NK-92 treated with Interleukin-12 subunit alpha and Interleukin-12 subunit beta, amount 100 ng/mL, for 24 hours (cell line): Measurements from ENCODE around the gene KRTAP5-1.
"Not testable (repeated sequence)": the region's sequence is repeated elsewhere in the genome, so short reads cannot be mapped to it uniquely, and the experiment has no call there.

ENCODE experiments used
- DNase-seq: peaks from one replicate; lab custom pipeline; 2025; lab: John Stamatoyannopoulos, UW

KRTAP5-1 gene

GRCh38 chr11:1584661-1585370, at the start of gene KRTAP5-1:
KRTAP5-1 (minus strand) TSS chr11:1585283; CDS start chr11:1585249, 34 bp downstream.
- DNase-seq = not testable (repeated sequence)

GRCh38 chr11:1633864-1634263, 48.8 kb upstream of the KRTAP5-1 start:
- no peak for DNase-seq

- no peak for DNase-seq
Measured at GRCh38 chr11:1632053-1632714, 47.1 kb upstream of the KRTAP5-1 start.

GRCh38 chr11:1631066-1631568, 46.0 kb upstream of the KRTAP5-1 start:
- DNase-seq = no peak

GRCh38 chr11:1630271-1630670, 45.2 kb upstream of the KRTAP5-1 start:
- DNase-seq = no peak

- no peak for DNase-seq
Measured at GRCh38 chr11:1629326-1630185, 44.5 kb upstream of the KRTAP5-1 start, which contains the start of gene KRTAP5-5. KRTAP5-5 (plus strand) TSS chr11:1629775; CDS start chr11:1629841, 66 bp downstream.

- no peak for DNase-seq
Measured at GRCh38 chr11:1628506-1629325, 43.6 kb upstream of the KRTAP5-1 start.

- no peak for DNase-seq
Measured at GRCh38 chr11:1625541-1625940, 40.5 kb upstream of the KRTAP5-1 start.

- no peak for DNase-seq
Measured at GRCh38 chr11:1624621-1625020, 39.5 kb upstream of the KRTAP5-1 start.

GRCh38 chr11:1623716-1624115, 38.6 kb upstream of the KRTAP5-1 start:
- no peak for DNase-seq

GRCh38 chr11:1622086-1622485, 37.0 kb upstream of the KRTAP5-1 start, which contains the start of gene KRTAP5-4:
KRTAP5-4 (minus strand) TSS chr11:1622138; CDS start chr11:1622093, 45 bp downstream.
- DNase-seq = no peak

- DNase-seq = no peak
Measured at GRCh38 chr11:1619449-1619848, 34.4 kb upstream of the KRTAP5-1 start.

GRCh38 chr11:1618231-1618630, 33.1 kb upstream of the KRTAP5-1 start:
- no peak for DNase-seq

- no peak for DNase-seq
Measured at GRCh38 chr11:1608363-1608762, 23.3 kb upstream of the KRTAP5-1 start, which contains the start of gene KRTAP5-3. KRTAP5-3 (minus strand) TSS chr11:1608463; CDS start chr11:1608385, 78 bp downstream.

GRCh38 chr11:1607901-1608300, 22.8 kb upstream of the KRTAP5-1 start:
- DNase-seq = not testable (repeated sequence)

GRCh38 chr11:1607156-1607845, 22.2 kb upstream of the KRTAP5-1 start:
- not testable (repeated sequence) for DNase-seq

- not testable (repeated sequence) for DNase-seq
Measured at GRCh38 chr11:1605923-1606322, 20.8 kb upstream of the KRTAP5-1 start.

- DNase-seq = no peak
Measured at GRCh38 chr11:1604711-1605110, 19.6 kb upstream of the KRTAP5-1 start.

GRCh38 chr11:1604181-1604580, 19.1 kb upstream of the KRTAP5-1 start:
- DNase-seq = no peak

- DNase-seq = no peak
Measured at GRCh38 chr11:1603629-1604028, 18.5 kb upstream of the KRTAP5-1 start.
